H1 (cell line): Measurements from ENCODE around the gene BABAM2. TPM values are rescaled to one million over a fixed set of nuclear protein-coding genes. Genes with fewer than 3 reads are reported as not detected.

Source experiments
- CHD1 ChIP-seq: IDR thresholded peaks from 2 replicates; pipeline ENCODE4 v1.6.1; 2012; ENCODE audit warnings: low read depth, low read length, improper control_type of control experiment
- polyA plus RNA-seq, 7 experiments: library from polyadenylated mRNA; depleted of rRNA in 3 of 7; stranded (reverse) in 5 of 7; unstranded in 2 of 7; fragments of >200 nt in 5 of 7; fragments of 200-250 nt in 2 of 7; gene quantifications; 1 replicate in 5 of 7; 2 replicates in 1 of 7; 4 replicates in 1 of 7; pipeline versions ENCODE4 v1.2.1 to v1.2.3, GENCODE V29; 2011 to 2013; ENCODE audit warnings: missing spikeins in 2 of 7, mixed read lengths in 2 of 7
- total RNA-seq: library from RNA; stranded (reverse); fragmentation: NEBNext Ultra II Directional; extraction: Animal tissue kit (Norgen Biotek cat#: 25700); gene quantifications from 2 replicates; pipeline ENCODE4 v1.2.1, GENCODE V29; 2021
- TF ChIP-seq, protein P1 (sequence below): IDR thresholded peaks from 2 replicates; pipeline ENCODE4 v1.6.1; 2011; ENCODE audit warnings: low read depth, mild to moderate bottlenecking, low read length; ENCODE audit not compliant: insufficient read depth

BABAM2 gene
- total and polyA plus RNA-seq, 2 of the 8 experiments (the other 6 are each of a cell fraction or from before 2014, with no cell fraction given) = 15.8 to 20.9 TPM

DNA sequence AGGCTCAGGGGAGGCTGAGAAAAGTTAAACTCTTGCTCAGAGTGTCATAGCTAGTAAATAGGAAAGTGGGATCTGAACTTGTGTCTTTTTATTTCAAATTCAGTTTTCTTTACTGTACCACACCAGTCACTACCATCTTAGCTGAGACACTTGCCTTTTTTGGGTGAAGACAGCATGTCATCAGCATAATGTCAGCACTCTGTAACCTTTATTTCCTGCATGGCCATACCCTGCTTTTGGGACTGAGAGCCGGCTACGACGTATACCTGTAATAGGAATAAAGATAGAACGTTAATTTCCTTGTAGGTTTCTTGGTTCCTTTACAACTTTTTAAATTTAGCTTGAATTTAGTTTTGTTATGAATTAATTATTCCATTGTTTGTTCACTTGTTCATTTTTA lies 202.8 kb downstream of the BABAM2 start (continued):
- TF ChIP-seq, protein P1, sequence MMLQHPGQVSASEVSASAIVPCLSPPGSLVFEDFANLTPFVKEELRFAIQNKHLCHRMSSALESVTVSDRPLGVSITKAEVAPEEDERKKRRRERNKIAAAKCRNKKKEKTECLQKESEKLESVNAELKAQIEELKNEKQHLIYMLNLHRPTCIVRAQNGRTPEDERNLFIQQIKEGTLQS = no peak
- no peak for TF ChIP-seq CHD1
